Left ventricle myocardium inferior (tissue), 1 donor: ENCODE data around the gene IL11. TPM values are rescaled to one million over a fixed set of nuclear protein-coding genes. Genes with fewer than 3 reads are reported as not detected.

ENCODE experiments used
- DNase-seq: peaks from one replicate; pipeline ENCODE4 v3.0.0-alpha.2; 2020
- H3K27ac ChIP-seq: fragments of 200-600 bp; replicated peaks from 2 replicates; pipeline ENCODE4 v1.8.0; 2021
- H3K27me3 ChIP-seq: fragments of 200-600 bp; 2 replicates; pipeline ENCODE4 v1.8.0; 2021; ENCODE audit warnings: low read depth
- H3K36me3 ChIP-seq: fragments of 200-600 bp; 2 replicates; pipeline ENCODE4 v1.8.0; 2021
- H3K4me1 ChIP-seq: fragments of 200-600 bp; 2 replicates; pipeline ENCODE4 v1.8.0; 2021
- H3K4me3 ChIP-seq: fragments of 200-600 bp; 2 replicates; pipeline ENCODE4 v1.8.0; 2021; ENCODE audit warnings: mild to moderate bottlenecking, moderate library complexity
- H3K9me3 ChIP-seq: fragments of 200-600 bp; replicated peaks from 2 replicates; pipeline ENCODE4 v1.8.0; 2021
- CTCF ChIP-seq: fragments of 200-600 bp; IDR thresholded peaks from 2 replicates; pipeline ENCODE4 v1.8.0; 2021; ENCODE audit warnings: antibody characterized with exemption, mild to moderate bottlenecking, borderline replicate concordance
- intact Hi-C: fragments of 100-400 bp; cut with micrococcal nuclease; formaldehyde crosslinking; loops from one replicate; pipeline ENCODE4 v1.11.0; 2022
- total RNA-seq: library from RNA; stranded (reverse); fragmentation: NEBNext Ultra II Directional; extraction: Animal tissue kit (Norgen Biotek cat#: 25700); gene quantifications from one replicate; pipeline ENCODE4 v1.2.1, GENCODE V29; 2021
- donor health status: DM: no; HTN: yes; CAD: no; lungs with severe emphysema.

IL11 gene
- total RNA-seq, 1 donor from 2014 or later: not detected

- Histone ChIP-seq H3K36me3 (no peaks in the 10 kb centered on the region), H3K4me1 (peaks cover 27% of the 10 kb centered on the region), H3K9me3 (no peaks in the 10 kb centered on the region), H3K27ac (no peak overlapping the region), H3K27me3 (peaks cover 92% of the 10 kb centered on the region), H3K4me3 (no peak overlapping the region)
- intact Hi-C loops: no loop called here
- no peak for TF ChIP-seq CTCF
- DNase-seq: no peak
Observed at GRCh38 chr19:55372316-55373081, 2.2 kb upstream of the IL11 start.

- TF ChIP-seq CTCF: no peak
- DNase-seq: no peak
- no peaks in the 10 kb centered on the region for H3K36me3 ChIP-seq
- intact Hi-C loops: no loop called here
- peaks cover 97% of the 10 kb centered on the region for H3K27me3 ChIP-seq
- H3K4me1 ChIP-seq: peaks cover 24% of the 10 kb centered on the region
- no peaks in the 10 kb centered on the region for H3K9me3 ChIP-seq
- H3K27ac ChIP-seq: no peak overlapping the region
- peak overlapping the region; percentile 48 for H3K4me3 ChIP-seq
Observed at GRCh38 chr19:55369653-55370304, 484 bp downstream of the IL11 start.

GRCh38 chr19:55368701-55369563 is 1.3 kb downstream of the IL11 start:
- intact Hi-C loops: no loop called here
- DNase-seq: no peak
- Histone ChIP-seq H3K36me3 (no peaks in the 10 kb centered on the region), H3K4me3 (peak overlapping the region; percentile 45), H3K27me3 (peaks cover 94% of the 10 kb centered on the region), H3K4me1 (peaks cover 17% of the 10 kb centered on the region), H3K9me3 (no peaks in the 10 kb centered on the region), H3K27ac (no peak overlapping the region)
- no peak for TF ChIP-seq CTCF

- Histone ChIP-seq H3K27ac (no peak overlapping the region), H3K9me3 (no peaks in the 10 kb centered on the region), H3K27me3 (peaks cover 89% of the 10 kb centered on the region), H3K4me3 (no peak overlapping the region), H3K36me3 (no peaks in the 10 kb centered on the region), H3K4me1 (peaks cover 17% of the 10 kb centered on the region)
- DNase-seq: no peak
- intact Hi-C loops: no loop called here
- TF ChIP-seq CTCF: no peak
Observed at GRCh38 chr19:55368106-55368505, 2.2 kb downstream of the IL11 start.

GRCh38 chr19:55366790-55367189 is 3.5 kb downstream of the IL11 start:
- DNase-seq: no peak
- Histone ChIP-seq H3K4me3 (no peak overlapping the region), H3K27ac (no peak overlapping the region), H3K9me3 (no peaks in the 10 kb centered on the region), H3K27me3 (peaks cover 89% of the 10 kb centered on the region), H3K4me1 (peaks cover 17% of the 10 kb centered on the region), H3K36me3 (no peaks in the 10 kb centered on the region)
- intact Hi-C loops: no loop called here
- no peak for TF ChIP-seq CTCF
